HG03457 (cell line): ENCODE data around the gene ATP1B3.
"Not testable (repeated sequence)": the region's sequence is repeated elsewhere in the genome, so short reads cannot be mapped to it uniquely, and the experiment has no call there.

Experiments
- ATAC-seq: cut with Tn5 transposase; IDR thresholded peaks from one replicate; pipeline ENCODE4 v1.9.1; 2021; ENCODE audit warnings: moderate number of reproducible peaks; ENCODE audit not compliant: unreplicated experiment

ATP1B3 gene

DNA sequence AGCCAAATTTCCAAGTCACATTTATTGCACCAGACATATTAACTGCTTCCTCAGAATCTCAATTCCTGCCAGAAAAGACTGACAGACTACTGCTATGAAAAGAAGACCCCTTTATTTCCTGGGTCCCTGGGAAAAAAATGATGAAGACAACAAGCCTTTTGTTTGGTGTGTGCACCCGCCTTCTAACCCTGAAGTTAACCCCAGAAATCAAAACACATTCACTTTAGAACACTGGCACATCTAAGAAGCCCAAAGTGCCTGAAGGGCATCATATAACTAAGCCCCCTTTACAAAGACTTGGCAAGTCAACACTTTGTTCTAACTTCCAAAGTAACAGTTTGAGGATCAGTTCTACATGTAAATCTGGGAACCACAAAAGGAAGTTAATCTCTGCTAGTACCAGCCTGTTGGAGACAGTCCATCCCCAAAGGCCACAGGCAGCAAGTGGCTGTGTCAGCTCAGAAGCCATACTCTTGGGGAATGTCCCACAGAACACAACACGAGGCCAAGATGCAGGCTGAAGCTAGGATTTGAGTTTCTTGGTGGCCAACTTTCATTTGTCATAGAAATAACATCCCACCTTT is 16.3 kb upstream of the ATP1B3 start:
- ATAC-seq = no peak

DNA sequence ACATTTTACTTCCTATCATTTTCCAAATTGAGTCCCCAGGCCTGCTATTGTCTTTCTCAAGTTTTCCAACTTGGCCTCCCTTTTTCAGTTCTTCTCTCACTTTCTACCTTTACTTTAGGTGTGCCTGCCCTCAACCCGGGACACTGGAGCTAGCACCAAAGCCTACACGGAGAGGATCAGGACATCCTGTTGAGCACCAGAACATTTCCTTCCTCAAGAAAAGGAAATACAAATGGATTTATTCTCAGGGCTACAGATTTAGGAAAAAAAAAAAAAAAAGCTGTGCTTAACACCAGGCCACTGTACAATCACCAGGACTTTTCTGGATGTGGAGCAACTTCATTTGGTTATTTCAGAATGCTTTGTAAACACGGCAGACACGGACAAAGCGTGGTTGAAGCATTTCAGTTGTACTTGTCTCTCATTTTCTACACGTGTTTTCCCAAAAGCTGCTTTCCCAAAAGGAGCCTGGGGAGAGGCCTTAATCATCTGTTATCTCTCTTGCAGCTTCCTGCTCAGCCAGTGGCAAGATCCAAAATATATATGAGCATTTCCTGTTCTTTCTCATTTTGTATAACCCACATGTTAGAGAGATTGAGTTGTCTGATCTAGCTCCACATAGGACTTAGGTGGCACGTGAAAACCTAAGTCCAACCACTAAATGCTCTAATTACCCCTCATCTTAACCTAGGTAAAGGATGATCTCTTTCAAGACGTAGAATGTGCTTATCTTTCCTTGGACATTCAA is 15.5 kb upstream of the ATP1B3 start:
- ATAC-seq = no peak

- no peak for ATAC-seq
Observed at GRCh38 chr3:141862279-141862816, 14.1 kb upstream of the ATP1B3 start.

GRCh38 chr3:141863491-141863890 is 13.0 kb upstream of the ATP1B3 start:
- ATAC-seq = no peak

- no peak for ATAC-seq
Observed at GRCh38 chr3:141864281-141864970, 12.0 kb upstream of the ATP1B3 start.

- ATAC-seq = no peak
Observed at GRCh38 chr3:141865101-141865500, 11.3 kb upstream of the ATP1B3 start.

DNA sequence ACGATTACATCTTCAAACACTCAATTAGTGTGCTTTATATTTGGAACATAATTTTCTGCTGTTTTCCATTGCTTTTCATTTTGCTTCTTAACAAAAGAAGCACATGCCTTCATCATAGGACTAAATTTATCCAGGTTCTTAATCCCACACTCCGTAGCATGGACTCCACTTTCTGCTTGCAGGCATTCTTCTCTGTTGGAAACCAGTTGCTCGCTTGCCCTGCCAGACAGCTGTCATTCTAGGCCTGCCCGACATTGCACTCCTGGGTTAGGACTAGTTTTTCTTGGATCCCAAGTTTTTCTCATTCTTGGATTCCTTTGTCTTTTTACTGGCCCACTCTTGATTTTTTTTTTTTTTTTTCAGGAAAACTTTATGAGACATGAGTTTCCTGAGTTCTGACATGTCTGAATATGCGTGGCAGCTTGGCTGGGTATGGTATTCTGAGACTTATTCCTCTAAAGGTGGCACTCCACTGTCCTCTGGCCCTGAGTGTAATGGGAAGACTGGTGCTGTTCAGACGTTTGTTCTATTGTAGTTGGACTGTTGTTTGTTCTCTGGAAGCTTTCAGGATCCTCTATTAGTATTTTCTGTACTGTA is 6.3 kb upstream of the ATP1B3 start:
- ATAC-seq = no peak

GRCh38 chr3:141875374-141875892 is 1.0 kb upstream of the ATP1B3 start:
- ATAC-seq = peak; percentile 55

DNA sequence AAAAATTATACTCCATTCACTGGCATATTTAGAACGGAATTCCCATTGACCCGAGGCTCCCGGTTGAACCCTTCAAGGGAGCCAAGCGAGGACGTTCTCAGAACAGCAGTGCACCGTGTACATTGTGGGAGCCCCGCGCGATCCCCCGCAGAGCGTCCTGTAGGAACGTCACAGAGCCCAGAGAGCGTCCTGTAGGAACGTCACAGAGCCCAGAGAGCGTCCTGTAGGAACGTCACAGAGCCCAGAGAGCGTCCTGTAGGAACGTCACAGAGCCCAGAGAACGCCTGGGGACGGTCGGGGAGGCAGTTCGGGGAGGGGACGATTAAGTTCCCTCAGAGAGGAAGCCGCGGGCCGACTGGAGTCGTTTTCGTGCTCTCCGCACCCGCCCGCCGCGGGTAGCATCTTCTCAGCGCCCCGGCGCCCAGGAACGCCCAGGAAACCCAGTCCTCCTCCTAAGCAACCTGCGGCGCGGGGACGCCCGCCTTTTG is 506 bp upstream of the ATP1B3 start:
- peak; percentile 27 for ATAC-seq

GRCh38 chr3:141876891-141877621 is 613 bp downstream of the ATP1B3 start:
- peak; percentile 17 for ATAC-seq

GRCh38 chr3:141877911-141878310 is 1.5 kb downstream of the ATP1B3 start:
- ATAC-seq = no peak

GRCh38 chr3:141878326-141878725 is 1.9 kb downstream of the ATP1B3 start:
- ATAC-seq = no peak

- no peak for ATAC-seq
Observed at GRCh38 chr3:141878817-141879216, 2.4 kb downstream of the ATP1B3 start.

GRCh38 chr3:141881702-141882101 is 5.3 kb downstream of the ATP1B3 start:
- no peak for ATAC-seq

- no peak for ATAC-seq
Observed at GRCh38 chr3:141887051-141887450, 10.6 kb downstream of the ATP1B3 start.

DNA sequence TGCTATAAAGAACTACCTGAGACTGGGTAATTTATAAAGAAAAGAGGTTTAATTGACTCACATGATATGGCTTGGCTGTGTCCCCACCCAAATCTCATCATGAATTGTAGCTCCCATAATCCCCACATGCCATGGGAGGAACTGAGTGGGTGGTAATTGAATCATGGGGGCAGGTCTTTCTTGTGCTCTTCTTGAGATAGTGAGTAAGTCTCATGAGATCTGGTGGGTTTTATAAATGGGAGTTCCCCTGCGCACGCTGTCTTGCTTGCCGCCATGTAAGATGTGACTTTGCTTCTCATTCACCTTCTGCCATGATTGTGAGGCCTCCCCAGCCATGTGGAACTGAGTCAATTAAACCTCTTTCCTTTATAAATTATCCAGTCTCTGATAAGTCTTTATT is 12.1 kb downstream of the ATP1B3 start:
- not testable (repeated sequence) for ATAC-seq

GRCh38 chr3:141894524-141895176 is 18.2 kb downstream of the ATP1B3 start:
- ATAC-seq = no peak

DNA sequence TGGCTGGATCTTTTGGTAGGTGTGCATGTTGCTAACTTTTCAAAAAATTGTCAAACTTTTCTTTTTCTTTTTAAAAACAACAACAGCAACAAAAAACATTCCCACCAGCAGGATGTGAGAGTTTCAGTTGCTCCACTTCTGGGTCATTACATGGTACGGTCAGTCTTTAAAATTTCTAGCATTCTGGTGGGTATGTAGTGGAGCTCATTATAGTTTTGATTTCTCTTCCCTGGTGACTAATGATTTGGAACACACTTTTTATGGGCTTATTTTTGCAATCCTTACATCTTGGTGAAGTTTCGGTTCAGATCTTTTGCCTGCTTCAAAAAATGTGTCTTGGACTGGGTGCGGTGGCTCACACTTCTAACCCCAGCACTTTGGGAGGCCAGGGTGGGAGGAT is 19.3 kb downstream of the ATP1B3 start:
- ATAC-seq = no peak

- ATAC-seq = no peak
Observed at GRCh38 chr3:141898908-141899307, 22.5 kb downstream of the ATP1B3 start.

DNA sequence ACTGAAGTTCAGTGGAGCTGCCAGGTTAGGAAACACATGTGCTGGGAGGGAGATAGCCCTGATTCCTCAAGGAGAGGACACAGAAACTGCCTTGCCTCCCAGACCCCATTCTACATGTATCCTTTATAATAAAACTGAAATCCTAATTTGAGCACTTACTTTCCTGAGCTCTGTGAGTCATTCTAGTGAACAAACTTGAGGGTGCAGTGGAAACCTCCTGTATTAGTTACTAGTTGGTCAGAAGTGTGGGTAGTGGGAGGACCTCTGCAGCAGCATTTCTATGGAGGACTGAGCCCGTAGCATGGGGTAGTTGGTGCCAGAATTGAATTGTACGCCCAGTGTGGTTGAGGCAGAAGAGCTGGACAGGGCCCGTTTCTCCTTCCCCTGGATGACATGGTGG is 23.9 kb downstream of the ATP1B3 start:
- no peak for ATAC-seq
